PFSK-1 (cell line): ENCODE data around the gene EXOC4.

Source experiments
- FOXP2 ChIP-seq: optimal IDR thresholded peaks from 2 replicates; pipeline ENCODE3; 2011; ENCODE audit warnings: borderline replicate concordance, control low read depth, inconsistent platforms; ENCODE audit not compliant: insufficient read depth; ENCODE audit errors: extremely low read length, extremely low read depth
- POLR2AphosphoS5 ChIP-seq: IDR thresholded peaks from 2 replicates; pipeline ENCODE4 v1.6.1; 2012; ENCODE audit warnings: low read depth, mild to moderate bottlenecking, control low read depth, low read length, moderate library complexity
- REST ChIP-seq, 2 experiments: IDR thresholded peaks; 2 replicates each; pipeline versions ENCODE4 v1.6.1 to v1.8.0; 2011 to 2012; ENCODE audit warnings: low read depth in 2 of 2, low read length in 2 of 2, control low read depth in 1 of 2, inconsistent platforms in 1 of 2, mild to moderate bottlenecking in 1 of 2, moderate library complexity in 1 of 2; ENCODE audit not compliant: insufficient read depth in 1 of 2
- SIN3A ChIP-seq: IDR thresholded peaks from 2 replicates; pipeline ENCODE4 v1.6.1; 2012; ENCODE audit warnings: mild to moderate bottlenecking, low read length, moderate library complexity, borderline replicate concordance; ENCODE audit not compliant: insufficient read depth
- TAF1 ChIP-seq: IDR thresholded peaks from 2 replicates; pipeline ENCODE4 v1.6.1; 2012; ENCODE audit warnings: low read length, control low read depth, borderline replicate concordance; ENCODE audit not compliant: insufficient read depth

The EXOC4 gene

DNA sequence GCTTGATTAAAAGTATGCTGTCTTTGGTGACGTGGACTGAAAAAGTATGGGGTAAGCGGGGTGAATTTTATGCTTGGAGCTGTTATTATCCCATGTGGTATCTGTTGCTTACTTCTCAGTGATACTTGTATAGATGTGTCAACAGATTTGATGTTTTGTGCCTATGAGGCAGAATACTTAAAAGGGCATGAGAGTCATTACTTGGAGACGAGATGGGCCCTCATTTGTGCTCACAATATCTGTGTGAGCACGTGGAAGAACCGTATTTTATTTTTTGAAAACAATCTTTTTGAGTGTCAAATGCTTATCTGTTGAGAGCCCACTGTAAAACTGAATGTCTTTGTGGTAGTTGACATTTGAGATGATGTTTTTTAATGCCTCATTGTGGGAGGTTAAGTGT, 281.9 kb downstream of the EXOC4 start:
- TF ChIP-seq POLR2AphosphoS5, result no peak
- TF ChIP-seq SIN3A, result no peak
- TF ChIP-seq REST (IDR thresholded peaks at IDR 0.05; ENCODE audit: insufficient read depth in 1 of 2, low read depth in 2 of 2, low read length in 2 of 2), result no peak

- no peak for TF ChIP-seq POLR2AphosphoS5
- no peak for TF ChIP-seq REST (IDR thresholded peaks at IDR 0.05; ENCODE audit: insufficient read depth in 1 of 2, low read depth in 2 of 2, low read length in 2 of 2)
- no peak for TF ChIP-seq TAF1
- TF ChIP-seq SIN3A, result no peak
- TF ChIP-seq FOXP2, result no peak
Observed at GRCh38 chr7:133535308-133535707, 282.4 kb downstream of the EXOC4 start.

DNA sequence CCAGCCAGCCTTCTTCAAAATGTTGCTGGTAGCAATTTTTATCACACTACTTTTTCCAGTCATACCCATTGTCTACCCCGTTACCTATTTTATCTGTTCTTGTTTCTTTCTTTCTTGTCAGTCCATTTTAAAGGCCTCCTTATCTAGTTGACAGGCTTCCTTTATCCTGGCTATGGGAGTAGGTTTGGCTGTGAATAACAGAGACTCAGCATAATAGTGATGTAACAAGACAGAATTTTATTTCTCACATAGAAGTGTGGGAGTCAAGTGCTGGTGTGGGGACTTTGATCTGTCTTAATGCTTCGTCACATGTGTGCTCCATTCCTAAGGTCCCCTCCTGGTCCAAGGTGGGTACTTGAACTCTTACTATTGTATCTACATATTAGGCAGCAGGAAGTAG, 283.6 kb downstream of the EXOC4 start:
- TF ChIP-seq TAF1 (no peak), FOXP2 (no peak), SIN3A (no peak), POLR2AphosphoS5 (no peak), REST (IDR thresholded peaks at IDR 0.05; ENCODE audit: insufficient read depth in 1 of 2, low read depth in 2 of 2, low read length in 2 of 2) (no peak)

DNA sequence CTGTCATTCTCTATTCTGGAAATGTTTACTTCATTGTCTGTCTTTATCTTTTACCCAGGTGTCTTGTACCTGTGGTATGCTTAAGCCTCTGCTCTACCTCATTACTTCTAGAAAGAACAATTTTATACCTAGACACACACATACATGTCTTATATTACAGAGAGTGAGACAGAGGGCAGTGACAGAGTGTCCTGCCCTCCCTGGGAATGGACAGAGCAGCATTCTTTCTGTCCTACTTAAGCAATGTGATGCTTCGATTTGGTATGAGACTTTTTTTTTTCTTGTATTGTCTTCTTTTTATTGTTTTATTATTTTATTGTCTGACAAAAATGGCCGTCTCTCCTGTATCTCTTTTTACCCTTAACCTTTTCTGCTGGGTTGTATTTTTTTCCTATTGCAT, 286.1 kb downstream of the EXOC4 start:
- TF ChIP-seq REST (IDR thresholded peaks at IDR 0.05; ENCODE audit: insufficient read depth in 1 of 2, low read depth in 2 of 2, low read length in 2 of 2), result no peak
- no peak for TF ChIP-seq FOXP2
- no peak for TF ChIP-seq TAF1
- TF ChIP-seq POLR2AphosphoS5, result no peak
- no peak for TF ChIP-seq SIN3A

DNA sequence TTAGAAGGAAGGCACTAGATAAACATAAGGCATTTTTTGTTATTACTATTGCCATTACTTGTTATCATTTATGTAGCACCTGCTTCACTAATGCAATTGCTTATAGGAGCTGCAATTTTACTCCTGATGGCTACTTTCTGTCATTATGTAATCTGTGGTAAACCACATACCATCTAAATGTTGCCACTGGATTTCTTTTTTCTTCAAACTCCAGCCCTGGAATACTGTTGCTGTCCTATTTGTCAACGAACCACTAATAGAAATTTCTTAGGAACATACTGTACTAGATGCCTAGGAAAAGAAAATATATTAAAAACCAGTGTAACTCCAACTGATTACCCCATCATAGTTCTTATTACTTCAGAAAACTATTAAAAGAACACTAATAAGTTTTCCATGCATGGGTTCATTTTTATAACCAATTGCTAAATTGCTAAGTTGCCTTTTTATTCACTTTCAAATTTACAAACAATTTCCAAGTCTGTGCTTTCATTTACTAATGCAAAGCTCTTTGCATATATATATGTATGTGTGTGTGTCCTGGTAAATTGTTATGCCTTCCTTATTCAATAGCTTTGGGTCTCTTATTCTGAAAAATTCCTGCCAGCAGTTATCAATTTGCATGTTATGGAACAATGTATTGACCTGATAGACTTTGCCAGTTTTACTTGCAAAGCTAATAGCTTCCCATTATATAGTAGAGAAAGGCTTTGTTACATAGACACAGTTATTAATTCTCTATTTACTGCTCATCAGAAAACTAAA, 287.4 kb downstream of the EXOC4 start:
- TF ChIP-seq POLR2AphosphoS5, result no peak
- TF ChIP-seq REST (IDR thresholded peaks at IDR 0.05; ENCODE audit: insufficient read depth in 1 of 2, low read depth in 2 of 2, low read length in 2 of 2), result no peak
- TF ChIP-seq TAF1, result no peak
- TF ChIP-seq FOXP2, result no peak
- TF ChIP-seq SIN3A, result no peak
